Esophagus squamous epithelium (tissue), 5 donors: Measurements from ENCODE around the gene TMEM132E. TPM values are rescaled to one million over a fixed set of nuclear protein-coding genes. Genes with fewer than 3 reads are reported as not detected.

Source experiments
- DNase-seq: peaks from one replicate; lab custom pipeline; 2025; lab: John Stamatoyannopoulos, UW
- H3K27ac ChIP-seq, 4 donors: fragments of 200-600 bp; sonication (generic); one replicate each; pipeline ENCODE4 v1.5.1; 2016 to 2019; ENCODE audit warnings: mild to moderate bottlenecking in 1 of 4
- H3K27me3 ChIP-seq, 4 donors: fragments of 200-600 bp; sonication (generic); 1 replicate in 3 of 4; 2 replicates in 1 of 4; pipeline versions ENCODE4 v1.5.1 to v1.6.0; 2017 to 2021; ENCODE audit warnings: antibody characterized with exemption in 1 of 4
- H3K36me3 ChIP-seq, 3 donors: fragments of 200-600 bp; sonication (generic); one replicate each; pipeline ENCODE4 v1.5.1; 2016 to 2019
- H3K4me1 ChIP-seq, 3 donors: fragments of 200-600 bp; sonication (generic); one replicate each; pipeline ENCODE4 v1.5.1; 2017 to 2019
- H3K4me3 ChIP-seq, 4 donors: fragments of 200-600 bp; sonication (generic); 1 replicate in 3 of 4; 2 replicates in 1 of 4; pipeline ENCODE4 v1.5.1; 2016 to 2019; ENCODE audit warnings: mild to moderate bottlenecking in 2 of 4, moderate library complexity in 1 of 4
- H3K9me3 ChIP-seq, 3 donors: fragments of 200-600 bp; sonication (generic); one replicate each; pipeline ENCODE4 v1.5.1; 2016 to 2019
- POLR2A ChIP-seq, 4 donors: fragments of 450-650 bp; IDR thresholded peaks; one replicate each; pipeline ENCODE4 v1.6.1; 2017; ENCODE audit warnings: antibody characterized with exemption in 4 of 4, mild to moderate bottlenecking in 4 of 4, moderate library complexity in 3 of 4
- WGBS, 2 donors: methylation state at CpG; one replicate each; pipeline ENCODE4 v1.1.5; 2018; 5-methylcytosine and 5-hydroxymethylcytosine counted together
- intact Hi-C: fragments of 100-400 bp; cut with DNase I; formaldehyde crosslinking; loops from one replicate; pipeline ENCODE4 v1.15.0; 2022
- total RNA-seq, 4 donors: library from RNA; depleted of rRNA; stranded (reverse); fragments of >200 nt; gene quantifications; one replicate each; pipeline ENCODE4 v1.1.0, GENCODE V29; 2016
- TF ChIP-seq, protein P1 (sequence below), 6 experiments: fragments of 450-650 bp in 4 of 6; fragments of 200-600 bp in 2 of 6; sonication (generic) in 2 of 6; IDR thresholded peaks; one replicate each; pipeline ENCODE4 v1.5.1; 2016 to 2019; ENCODE audit warnings: antibody characterized with exemption in 6 of 6, mild to moderate bottlenecking in 4 of 6, moderate library complexity in 4 of 6
- donor health status: DM: yes; HTN: yes; CAD: no.

TMEM132E gene
- total RNA-seq, 4 donors from 2014 or later: 0.19 TPM; not detected in 3

DNA sequence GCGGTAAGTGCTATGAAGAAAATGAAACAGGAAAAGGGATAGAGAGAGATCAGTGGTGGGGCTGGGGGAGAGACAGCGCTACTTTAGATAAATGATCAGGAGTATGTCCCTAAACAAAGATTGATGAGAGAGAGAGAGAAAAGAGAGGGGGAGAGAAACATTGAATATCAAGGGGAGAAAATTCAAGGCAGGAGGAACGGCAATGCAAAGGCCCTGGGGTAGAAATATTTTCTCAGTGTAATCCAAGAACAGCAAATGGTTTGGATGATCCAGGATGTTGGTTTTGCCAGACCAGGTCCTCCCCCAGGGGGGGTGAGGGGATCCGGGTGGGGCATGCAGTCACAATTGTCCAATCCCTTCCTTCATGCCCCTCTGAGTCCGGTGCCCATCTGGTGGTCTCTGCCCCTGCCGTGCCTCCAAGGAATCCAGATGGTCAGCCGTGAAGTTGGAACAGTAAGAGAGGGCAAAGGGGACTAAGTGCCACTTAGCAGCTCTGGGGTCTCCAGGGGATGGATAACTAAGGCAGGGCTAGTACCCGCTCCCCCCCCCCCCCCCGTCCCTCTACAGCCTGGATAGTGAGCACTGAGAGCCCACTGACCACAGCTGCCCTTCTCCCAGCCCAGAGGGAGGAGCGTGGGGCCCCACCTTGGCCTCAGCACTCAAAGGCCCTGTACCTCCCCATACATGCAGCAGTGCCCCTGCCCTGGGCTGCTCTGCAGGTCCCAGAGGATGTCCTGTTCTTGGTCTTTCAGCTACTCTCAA is 43.7 kb downstream of the TMEM132E start:
- 82% methylated on average over 6 to 7 of the region's 10 CpGs for WGBS, 2 donors
- no peak overlapping the region for H3K27ac ChIP-seq
- H3K27me3 ChIP-seq: peaks cover 8 to 89% (median 10%) of the 10 kb centered on the region in 4 donors
- H3K9me3 ChIP-seq: no peaks in the 10 kb centered on the region
- peaks cover 0 to 9% (median 0%) of the 10 kb centered on the region in 3 donors for H3K4me1 ChIP-seq
- no peaks in the 10 kb centered on the region for H3K36me3 ChIP-seq
- H3K4me3 ChIP-seq: no peak overlapping the region
- intact Hi-C loops: no loop called here
- no peak for DNase-seq
- TF ChIP-seq POLR2A (IDR thresholded peaks at IDR 0.05): no peak
- TF ChIP-seq, protein P1, sequence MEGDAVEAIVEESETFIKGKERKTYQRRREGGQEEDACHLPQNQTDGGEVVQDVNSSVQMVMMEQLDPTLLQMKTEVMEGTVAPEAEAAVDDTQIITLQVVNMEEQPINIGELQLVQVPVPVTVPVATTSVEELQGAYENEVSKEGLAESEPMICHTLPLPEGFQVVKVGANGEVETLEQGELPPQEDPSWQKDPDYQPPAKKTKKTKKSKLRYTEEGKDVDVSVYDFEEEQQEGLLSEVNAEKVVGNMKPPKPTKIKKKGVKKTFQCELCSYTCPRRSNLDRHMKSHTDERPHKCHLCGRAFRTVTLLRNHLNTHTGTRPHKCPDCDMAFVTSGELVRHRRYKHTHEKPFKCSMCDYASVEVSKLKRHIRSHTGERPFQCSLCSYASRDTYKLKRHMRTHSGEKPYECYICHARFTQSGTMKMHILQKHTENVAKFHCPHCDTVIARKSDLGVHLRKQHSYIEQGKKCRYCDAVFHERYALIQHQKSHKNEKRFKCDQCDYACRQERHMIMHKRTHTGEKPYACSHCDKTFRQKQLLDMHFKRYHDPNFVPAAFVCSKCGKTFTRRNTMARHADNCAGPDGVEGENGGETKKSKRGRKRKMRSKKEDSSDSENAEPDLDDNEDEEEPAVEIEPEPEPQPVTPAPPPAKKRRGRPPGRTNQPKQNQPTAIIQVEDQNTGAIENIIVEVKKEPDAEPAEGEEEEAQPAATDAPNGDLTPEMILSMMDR (IDR thresholded peaks at IDR 0.05): no peak

- peaks cover 8 to 91% (median 10%) of the 10 kb centered on the region in 4 donors for H3K27me3 ChIP-seq
- no peaks in the 10 kb centered on the region for H3K36me3 ChIP-seq
- no peak overlapping the region for H3K27ac ChIP-seq
- intact Hi-C loops: no loop called here
- WGBS, 2 donors: 41 to 46% methylated on average over 11 of the region's 12 CpGs
- peaks cover 0 to 9% (median 0%) of the 10 kb centered on the region in 3 donors for H3K4me1 ChIP-seq
- TF ChIP-seq, protein P1 (IDR thresholded peaks at IDR 0.05): no peak
- TF ChIP-seq POLR2A (IDR thresholded peaks at IDR 0.05): no peak
- H3K9me3 ChIP-seq: no peaks in the 10 kb centered on the region
- no peak overlapping the region for H3K4me3 ChIP-seq
- DNase-seq: no peak
Measured at GRCh38 chr17:34623856-34624766, 44.7 kb downstream of the TMEM132E start.

- TF ChIP-seq, protein P1 (IDR thresholded peaks at IDR 0.05): no peak
- no peak for TF ChIP-seq POLR2A (IDR thresholded peaks at IDR 0.05)
Measured at GRCh38 chr17:34624767-34625383, 45.5 kb downstream of the TMEM132E start.

GRCh38 chr17:34626121-34626681 is 46.8 kb downstream of the TMEM132E start:
- H3K4me3 ChIP-seq: no peak overlapping the region
- DNase-seq: no peak
- H3K4me1 ChIP-seq: peaks cover 0 to 9% (median 0%) of the 10 kb centered on the region in 3 donors
- H3K27me3 ChIP-seq: peaks cover 8 to 95% (median 10%) of the 10 kb centered on the region in 4 donors
- TF ChIP-seq POLR2A (IDR thresholded peaks at IDR 0.05): no peak
- TF ChIP-seq, protein P1 (IDR thresholded peaks at IDR 0.05): no peak
- intact Hi-C loops: no loop called here
- no peak overlapping the region for H3K27ac ChIP-seq
- H3K9me3 ChIP-seq: no peaks in the 10 kb centered on the region
- H3K36me3 ChIP-seq: no peaks in the 10 kb centered on the region
- WGBS, 2 donors: 0% methylated on average over 2 of the region's 53 CpGs; no CpG with 5 or more reads in 1 of the 2 donors

More at GRCh38 chr17:34624767-34625383, 45.5 kb downstream of the TMEM132E start:
- no peaks in the 10 kb centered on the region for H3K9me3 ChIP-seq
- H3K27ac ChIP-seq: no peak overlapping the region
- no peaks in the 10 kb centered on the region for H3K36me3 ChIP-seq
- H3K4me1 ChIP-seq: peaks cover 0 to 9% (median 0%) of the 10 kb centered on the region in 3 donors
- DNase-seq: no peak
- H3K4me3 ChIP-seq: no peak overlapping the region
- H3K27me3 ChIP-seq: peaks cover 8 to 92% (median 10%) of the 10 kb centered on the region in 4 donors
- 37 to 45% methylated on average over 7 of the region's 7 CpGs for WGBS, 2 donors
- intact Hi-C loops: no loop called here
